ENCODE results near the gene XIAP. TPM values are rescaled to one million over a fixed set of nuclear protein-coding genes. Genes with fewer than 3 reads are reported as not detected.
A peak's percentile ranks its signal among the peaks of the same experiment; 100 is the strongest.
"Not testable (repeated sequence)": the region's sequence is repeated elsewhere in the genome, so short reads cannot be mapped to it uniquely, and the experiment has no call there.

XIAP gene
- 16.1 and 17.8 TPM in 2 replicates for total RNA-seq (2014; rRNA removed; shearing (Covaris generic))

DNA sequence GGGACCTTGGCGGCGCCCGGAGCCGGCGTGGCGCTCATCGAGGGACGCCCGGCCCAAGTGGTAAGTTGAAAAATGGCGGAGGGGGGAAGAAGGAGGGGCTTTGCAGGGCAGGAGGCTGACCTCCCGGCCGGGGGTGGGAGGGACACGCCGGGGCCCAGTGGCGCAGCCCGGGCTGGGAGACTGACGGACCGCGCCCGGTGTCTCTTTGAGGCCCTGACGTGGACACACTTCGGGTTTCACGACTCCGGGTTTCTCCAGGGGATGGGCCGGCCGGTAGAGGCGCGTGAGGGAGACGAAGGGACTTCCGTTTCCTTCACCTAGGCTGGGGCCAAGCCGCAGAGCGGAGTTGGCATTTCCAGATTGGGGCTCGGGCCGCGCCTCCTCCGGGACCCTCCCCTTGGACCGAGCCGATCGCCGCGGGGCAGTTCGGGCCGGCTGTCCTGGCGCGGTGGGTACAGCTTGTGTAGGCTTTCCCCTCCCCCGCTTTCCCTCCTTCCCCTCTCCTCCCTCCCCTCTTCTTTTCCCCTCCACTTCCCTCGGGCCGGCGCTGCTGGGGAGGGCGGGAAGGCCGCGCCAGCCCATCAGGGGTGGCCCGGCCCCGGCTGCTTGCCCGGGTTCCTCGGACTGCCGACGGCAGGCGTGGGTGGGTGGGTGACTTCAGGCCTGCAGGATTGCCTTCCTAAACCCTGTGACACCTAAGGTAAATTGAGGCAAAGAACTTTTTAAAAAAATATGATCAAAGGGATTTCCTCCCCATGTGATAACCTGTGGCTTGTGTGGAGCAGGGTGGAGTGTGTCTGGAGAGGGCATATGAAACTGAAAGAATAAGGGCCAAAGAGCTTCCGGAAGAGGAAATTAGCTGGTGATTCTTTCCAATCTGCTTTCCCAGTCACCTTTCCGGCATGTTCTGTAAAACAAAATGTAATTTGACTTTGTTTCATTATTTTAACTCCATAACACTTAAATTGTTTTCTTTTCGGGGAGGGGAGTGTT, at the start of gene XIAP:
Gene XIAP, plus strand, starts transcription at position 208 of the 993 bp plus-strand sequence. CDS start 25,610 bp downstream, outside the sequence.
- peak; percentile 88 for DNase-seq (ENCODE audit: low read depth)

DNA sequence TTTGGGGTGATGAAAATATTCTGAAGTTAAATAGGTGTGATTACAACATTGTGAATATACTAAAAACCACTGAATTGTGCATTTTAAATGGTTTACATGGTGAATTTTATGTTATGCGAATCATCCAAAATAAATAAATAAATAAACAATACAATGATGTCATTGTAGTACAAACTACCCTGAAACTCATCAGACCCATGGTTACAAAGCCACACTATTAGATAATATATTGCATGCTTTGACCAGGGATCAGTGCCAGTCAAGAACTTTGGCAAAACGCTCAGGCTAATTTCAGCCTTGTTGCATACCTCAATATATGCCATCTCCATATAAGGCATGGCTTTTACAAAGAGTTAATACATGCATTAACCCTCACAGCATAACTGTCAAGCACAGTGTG, 45.5 kb upstream of the XIAP start:
- no peak for DNase-seq (ENCODE audit: low read depth)

DNA sequence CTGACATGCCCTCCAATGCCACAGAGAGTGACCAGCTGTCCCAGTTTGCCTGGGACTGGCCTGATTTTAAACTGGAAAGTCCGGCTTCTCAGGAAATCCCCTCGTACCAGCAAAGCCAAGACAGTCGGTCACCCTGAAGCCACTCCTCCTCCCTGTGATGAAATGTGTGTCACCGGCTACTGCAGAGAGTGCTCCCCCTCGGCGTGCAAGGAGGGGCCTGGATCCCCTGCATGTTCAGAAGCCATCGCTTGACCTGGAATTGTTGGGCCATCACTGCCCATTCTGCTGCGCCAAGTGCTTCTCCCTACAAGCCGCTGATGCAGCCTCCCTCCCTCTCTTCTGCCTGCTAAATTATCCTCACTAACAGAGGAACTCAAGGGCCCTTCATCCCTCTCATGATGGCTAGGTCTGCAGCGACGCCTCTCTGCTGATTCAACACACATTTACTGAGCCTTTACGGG, 44.9 kb upstream of the XIAP start:
- DNase-seq (ENCODE audit: low read depth), result not testable (repeated sequence)

DNA sequence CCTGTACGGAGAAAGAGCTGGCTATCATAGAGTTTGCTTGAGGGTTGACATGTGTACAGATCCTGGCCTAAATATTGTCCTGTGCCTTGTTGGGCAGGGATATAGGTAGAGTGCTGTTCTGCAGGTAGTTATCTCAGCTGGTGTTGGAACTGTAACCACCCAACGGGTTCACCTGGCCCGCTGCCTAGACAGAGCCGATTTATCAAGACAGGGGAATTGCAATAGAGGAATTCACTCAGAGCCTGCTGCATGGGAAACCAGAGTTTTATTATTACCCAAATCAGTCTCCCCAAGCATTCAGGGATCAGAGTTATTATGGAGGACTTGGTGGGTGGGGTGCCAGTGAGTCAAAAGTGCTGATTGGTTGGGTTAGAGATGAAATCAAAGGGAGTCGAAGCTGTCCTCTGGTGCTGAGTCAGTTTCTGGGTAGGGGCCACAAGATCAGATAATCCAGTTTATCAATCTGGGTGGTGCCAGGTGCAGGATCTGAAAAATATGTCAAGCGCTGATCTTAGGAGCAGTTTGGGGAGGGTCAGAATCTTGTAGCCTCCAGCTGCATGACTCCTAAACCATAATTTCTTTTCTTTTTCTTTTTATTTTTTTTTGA, 42.5 kb upstream of the XIAP start:
- no peak for DNase-seq (ENCODE audit: low read depth)

DNA sequence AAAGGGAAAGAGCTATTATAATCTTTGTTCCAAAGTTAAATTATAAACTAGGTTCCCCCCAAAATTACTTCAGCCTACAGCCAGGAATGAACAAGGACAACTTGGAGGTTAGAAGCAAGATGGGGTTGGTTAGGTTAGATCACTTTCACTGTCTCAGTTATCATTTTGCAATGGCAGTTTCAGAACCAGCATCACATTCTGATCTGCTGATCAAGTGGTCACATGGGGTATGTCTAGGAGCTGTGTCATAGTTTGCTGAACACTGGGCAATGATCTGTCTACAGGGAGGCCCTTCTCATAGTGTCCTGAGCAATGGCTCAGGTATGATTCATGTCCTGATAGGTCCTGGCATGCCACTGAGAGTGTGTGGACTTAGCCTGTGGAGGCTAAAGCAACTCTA, 41.6 kb upstream of the XIAP start:
- peak; percentile 44 for DNase-seq (ENCODE audit: low read depth)

DNA sequence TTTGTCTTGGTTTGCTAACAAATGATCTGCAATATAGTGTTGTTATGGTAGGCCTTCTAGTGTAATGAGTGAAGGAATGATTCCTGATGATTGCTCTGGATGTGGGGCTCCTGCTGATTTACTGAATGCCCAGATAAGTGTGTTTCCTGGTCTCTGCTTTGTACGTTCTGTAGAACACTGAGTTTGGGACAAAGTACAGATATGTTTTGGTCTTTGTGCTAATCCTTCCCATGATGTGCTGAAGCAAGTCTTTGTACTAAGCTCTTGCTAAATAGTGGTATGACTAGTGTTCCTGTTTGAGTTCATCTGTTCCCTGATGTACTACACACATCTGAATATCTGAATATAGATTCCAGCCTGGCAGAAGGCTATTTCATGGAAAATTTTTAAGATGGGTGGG, 36.9 kb upstream of the XIAP start:
- no peak for DNase-seq (ENCODE audit: low read depth)

DNA sequence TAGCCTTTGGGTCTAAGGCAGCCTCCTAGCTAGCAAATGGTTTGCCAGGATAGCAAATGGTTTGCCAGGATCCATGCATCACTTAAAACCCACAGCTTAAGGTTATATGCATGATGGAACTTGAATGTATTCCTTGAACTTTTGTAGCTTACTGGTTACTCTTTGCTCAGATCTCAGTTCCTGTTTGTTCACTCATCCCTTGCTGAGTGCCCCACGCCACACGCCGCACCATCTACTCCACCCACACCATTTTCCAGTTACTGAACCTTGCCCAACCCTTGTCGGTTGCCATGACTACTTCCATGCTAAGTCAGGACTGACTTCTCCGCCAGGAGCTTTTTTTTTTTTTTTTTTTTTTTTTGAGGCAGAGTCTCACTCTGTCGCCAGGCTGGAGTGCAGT, 29.5 kb upstream of the XIAP start:
- peak; percentile 61 for DNase-seq (ENCODE audit: low read depth)

DNA sequence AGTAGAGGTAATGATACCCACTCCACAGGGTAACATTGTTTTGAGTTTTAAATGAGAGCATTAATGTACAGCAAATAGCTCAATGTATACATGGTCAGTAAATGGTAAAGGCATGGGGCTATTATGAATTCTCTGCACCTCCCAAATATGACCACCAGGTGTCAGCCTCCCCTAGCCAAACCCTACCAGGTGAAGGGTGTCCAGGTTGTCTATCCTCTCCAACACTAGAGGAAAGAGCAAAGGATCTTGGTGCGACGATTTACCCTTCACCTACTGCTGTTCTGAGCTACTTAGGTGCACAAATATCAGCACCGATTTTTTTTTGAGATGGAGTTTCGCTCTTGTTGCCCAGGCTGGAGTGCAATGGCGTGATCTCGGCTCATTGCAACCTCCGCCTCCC, 26.5 kb upstream of the XIAP start:
- DNase-seq (ENCODE audit: low read depth), result peak; percentile 31

DNA sequence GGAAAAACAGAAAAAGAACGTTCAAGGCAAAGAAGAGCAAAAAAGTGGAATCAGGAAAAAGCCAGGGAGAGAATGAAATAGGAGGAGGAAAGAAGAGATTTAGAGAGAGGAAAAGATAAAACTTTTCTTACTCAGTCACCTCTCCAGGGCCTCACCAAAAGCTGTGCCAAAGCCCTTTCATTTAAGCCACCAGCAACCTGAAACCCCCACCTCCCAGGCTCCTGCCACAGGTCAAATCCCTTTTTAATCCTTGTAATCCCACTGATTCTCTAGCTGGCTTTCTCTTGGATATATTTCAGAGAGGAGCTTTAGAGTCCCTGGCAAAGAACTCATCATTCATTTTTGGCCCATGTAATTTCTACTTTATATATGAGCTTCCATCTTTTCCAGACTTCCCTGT, 25.7 kb upstream of the XIAP start:
- DNase-seq (ENCODE audit: low read depth), result no peak

DNA sequence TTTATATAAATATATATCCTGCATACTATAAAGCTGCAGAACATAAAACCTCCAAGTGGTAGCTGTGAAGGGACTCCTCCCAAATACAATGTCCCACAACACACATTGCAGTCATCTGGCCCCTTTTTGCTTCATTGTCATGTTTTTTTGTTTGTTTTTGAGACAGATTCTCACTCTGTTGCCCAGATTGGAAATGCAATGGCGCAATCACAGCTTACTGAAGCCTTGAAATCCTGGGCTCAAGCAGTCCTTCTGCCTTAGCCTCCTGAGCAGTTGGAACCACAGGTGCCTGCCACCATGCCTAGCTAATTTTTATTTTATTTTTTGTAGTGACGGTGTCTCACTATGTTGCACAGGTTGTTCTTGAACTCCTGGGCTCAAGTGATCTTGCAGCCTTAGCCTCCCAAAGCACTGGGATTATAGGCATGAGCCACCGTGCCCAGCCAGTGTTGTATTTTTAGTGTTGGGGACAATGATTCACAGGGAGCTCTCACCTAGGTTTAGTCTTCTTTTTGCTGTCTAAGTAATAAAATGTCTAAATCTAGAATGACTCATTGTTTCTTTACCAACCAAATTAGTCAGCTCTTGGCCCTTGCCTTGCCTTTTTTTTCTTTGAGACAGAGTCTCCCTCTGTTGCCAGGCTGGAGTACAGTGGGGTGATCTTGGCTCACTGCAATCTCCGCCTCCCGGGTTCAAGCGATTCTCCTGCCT, 24.0 kb upstream of the XIAP start:
- peak; percentile 75 for DNase-seq (ENCODE audit: low read depth)

DNA sequence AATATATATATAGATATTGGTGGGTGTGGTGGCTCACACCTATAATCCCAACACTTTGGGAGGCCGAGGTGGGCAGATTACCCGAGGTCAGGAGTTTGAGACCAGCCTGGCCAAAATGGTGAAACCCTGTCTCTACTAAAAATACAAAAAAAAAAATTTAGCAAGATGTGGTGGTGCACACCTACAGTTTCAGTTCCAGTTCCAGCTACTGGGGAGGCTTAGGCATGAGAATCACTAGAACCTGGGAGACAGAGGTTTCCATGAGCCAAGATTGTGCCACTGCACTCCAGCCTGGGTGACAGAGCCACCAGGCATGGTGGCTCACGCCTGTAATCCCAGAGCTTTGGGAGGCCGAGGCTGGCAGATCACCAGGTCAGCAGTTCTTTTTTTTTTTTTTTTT, 14.7 kb upstream of the XIAP start:
- DNase-seq (ENCODE audit: low read depth), result not testable (repeated sequence)

DNA sequence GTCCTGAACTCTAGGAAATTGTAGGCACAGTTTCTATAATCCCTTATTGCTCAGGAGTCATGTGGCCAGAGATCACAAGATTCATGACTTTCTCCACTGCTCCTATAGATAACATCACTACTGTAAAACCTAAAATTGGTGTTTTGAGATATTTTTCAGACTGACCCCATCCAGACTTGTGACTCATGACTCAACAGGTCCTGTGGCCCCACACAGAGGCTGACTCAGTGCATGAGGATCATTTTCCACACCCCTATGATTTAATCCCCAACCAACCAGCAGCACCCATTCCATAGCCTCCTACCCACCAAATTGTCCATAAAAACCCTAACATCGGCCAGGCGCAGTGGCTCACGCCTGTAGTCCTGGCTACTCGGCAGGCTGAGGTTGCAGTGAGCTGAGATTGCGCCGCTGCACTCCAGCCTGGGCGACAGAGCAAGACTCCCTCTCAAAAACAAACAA, 13.2 kb upstream of the XIAP start:
- peak; percentile 91 for DNase-seq (ENCODE audit: low read depth)

DNA sequence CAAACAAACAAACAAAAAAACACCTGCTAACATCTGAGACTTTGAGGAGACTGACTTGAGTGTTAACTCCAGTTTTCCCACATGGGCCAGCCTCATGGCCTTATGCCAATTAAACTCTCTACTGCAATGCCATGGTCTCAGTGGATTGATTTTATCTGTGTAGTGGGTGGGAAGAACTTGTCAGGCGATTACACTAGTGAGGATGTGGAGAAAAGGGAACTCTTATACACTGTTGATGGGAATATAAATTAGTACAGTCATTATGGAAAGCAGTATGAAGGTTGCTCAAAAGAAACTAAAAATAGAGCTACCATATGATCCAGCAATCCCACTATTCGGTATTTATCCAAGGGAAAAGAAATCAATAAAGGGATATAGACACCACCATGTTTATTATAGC, 12.8 kb upstream of the XIAP start:
- DNase-seq (ENCODE audit: low read depth), result no peak

DNA sequence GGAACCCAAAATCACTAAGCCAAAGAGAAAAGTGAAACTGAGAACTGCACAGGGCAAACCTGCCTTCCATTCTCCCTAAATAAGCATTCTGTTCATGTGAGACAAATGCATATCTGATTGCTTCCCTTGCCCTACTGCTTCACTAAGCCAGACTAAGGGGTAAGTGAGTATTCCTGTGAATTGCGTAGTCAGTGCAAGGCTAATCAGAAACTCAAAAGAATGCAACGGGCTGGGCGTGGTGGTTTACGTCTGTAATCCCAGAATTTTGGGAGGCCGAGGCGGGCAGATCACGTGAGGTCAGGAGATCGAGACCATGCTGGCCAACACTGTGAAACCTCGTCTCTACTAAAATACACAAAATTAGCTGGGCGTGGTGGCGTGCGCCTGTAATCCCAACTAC, 10.8 kb upstream of the XIAP start:
- DNase-seq (ENCODE audit: low read depth), result no peak

DNA sequence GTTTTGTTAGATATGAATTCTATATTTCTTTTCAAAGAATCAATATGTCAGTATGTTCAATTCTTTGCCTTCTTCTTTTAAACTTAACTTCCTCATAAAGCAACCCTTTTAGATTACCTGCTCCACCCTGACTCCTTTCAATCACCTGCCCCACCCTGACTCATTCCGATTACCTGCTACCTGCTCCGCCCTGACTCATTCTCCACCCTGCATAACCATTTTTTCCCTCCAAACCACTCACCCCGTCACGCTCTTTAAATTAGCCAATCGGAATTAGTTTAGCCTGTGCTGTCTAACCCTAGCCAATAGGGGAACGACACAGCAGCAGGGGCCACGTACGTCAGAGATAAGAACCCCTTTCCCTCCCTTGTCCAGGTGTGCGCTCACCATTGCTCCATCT, 9.9 kb upstream of the XIAP start:
- DNase-seq (ENCODE audit: low read depth), result not testable (repeated sequence)

DNA sequence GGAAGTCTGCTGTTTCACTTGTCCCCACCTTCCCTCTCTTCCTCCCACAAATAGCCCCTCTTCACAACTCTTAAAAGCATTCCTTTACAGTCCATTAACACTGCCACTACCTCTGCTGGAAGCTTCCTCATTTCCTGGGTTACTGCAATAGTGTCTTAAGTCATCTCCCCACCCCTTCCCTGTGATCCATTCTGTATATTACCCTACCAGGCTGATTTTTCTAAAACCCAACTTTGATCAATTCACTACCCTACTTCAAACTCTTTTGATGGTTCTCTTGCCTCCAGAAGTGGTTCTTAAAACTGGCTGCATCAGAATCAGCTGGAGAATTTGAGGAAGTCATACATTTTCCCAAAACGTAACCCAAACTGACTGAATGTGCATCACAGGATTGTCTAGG, 8.8 kb upstream of the XIAP start:
- no peak for DNase-seq (ENCODE audit: low read depth)

DNA sequence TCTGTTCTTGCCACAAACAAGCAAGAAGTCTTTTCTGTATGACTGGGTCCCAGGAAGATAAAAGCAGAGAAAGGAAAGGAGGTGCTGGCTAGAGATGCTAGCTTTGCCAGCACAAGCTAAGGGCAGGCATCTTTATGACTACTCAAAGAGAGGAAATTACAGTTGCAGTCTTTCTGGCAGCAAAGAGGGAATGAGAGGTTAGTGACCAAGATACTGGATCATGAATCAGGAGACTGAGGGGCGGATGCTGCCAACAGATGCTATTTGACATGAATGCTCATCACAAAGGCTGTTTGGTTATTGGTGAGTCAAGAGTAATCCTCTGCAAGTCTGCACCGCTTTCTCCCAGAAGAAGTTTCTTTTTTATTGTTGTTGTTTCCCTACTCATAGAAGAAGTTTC, 5.5 kb upstream of the XIAP start:
- DNase-seq (ENCODE audit: low read depth), result peak; percentile 8

DNA sequence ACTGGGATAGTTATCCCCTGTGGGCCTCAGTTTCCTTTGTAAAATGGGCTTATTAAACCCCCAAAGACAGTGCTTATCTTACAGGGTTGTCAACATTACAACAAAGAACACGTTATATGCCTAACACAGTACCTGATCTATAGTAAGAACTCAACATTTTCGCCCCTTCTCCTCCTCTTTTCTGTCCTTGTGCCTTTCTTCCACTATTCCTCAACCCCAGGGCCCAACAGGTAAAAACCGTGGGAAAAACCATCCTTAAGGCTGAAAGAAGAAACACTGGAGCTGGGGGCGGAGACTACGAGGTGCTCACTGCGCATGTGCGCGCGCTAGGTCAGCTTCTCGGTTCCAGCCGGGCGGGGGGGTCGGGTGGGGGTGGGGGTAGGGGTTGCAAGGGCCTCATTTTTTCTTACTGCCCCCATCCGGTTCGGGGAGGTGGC, 426 bp upstream of the XIAP start:
- no peak for DNase-seq (ENCODE audit: low read depth)

DNA sequence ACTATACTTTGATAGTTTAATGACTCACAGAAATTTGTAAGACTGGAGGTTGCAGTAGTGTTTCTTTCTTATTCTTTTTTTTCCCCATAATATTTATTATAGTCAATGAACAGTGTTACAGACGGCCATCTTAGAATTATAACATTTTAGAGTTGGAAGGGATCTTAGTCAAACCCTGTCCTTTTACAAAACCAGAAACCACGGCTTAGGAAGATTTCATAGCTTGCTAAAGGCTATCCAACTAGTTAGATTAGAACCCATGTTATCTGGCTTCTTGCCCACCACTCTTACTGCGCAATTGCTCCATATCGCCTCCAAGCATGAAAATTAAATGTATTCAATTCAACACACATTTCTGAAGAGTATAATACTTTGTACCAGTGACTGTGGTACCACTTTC, 1.1 kb downstream of the XIAP start:
- peak; percentile 4 for DNase-seq (ENCODE audit: low read depth)

DNA sequence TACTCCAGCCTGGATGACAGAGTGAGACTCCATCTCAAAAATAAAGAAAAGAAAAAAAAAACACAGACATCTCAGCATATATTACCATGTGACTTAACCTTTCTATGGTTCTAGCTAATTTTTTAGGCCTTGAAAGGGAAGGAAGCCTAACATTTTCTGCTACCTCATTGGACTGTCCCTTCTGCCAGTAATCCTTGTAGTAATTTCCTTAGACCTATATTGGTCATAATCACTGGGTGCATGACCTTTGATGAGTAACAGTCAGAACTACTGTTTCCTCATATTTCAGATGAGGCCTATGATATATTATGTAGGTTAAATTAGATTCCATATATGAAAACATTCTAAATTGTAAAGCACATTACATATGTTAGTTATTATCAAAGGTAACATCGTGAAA, 9.6 kb downstream of the XIAP start:
- DNase-seq (ENCODE audit: low read depth), result no peak

DNA sequence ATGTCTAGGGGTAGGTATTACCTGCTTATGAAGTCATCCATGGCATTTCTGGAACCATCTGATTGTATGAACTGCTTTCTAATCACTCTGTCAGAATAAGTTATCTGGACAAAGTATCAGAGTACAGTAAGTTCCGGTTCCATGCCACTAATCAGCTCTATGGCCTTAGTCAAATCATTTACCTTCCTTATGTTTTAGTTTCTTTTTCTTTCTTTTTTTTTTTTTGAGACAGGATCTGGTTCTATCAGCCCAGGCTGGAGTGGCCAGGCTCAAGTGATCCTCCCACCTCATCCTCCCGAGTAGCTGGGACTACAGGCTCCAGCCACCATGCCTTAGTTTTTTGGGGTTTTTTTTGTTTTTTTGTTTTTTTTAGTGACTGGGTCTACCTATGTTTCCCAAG, 11.5 kb downstream of the XIAP start:
- no peak for DNase-seq (ENCODE audit: low read depth)

DNA sequence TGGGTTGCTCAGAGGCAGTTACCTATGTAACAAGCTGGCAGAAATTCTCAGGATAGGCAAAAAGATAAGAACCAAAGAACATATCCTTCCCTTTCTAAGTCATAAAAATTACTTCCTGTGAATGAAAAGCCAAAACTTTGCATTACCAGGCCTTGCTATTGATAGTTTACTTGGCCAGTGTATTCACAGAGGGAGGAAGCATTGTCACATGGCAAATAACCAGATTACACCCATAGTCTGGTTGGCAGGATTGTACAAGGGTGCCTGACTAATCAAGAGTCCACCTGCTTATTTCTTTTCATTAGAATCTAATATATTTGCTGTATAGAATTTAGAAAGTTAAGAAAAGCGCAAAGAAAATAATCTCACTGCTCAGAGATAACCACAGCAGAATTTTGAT, 14.1 kb downstream of the XIAP start:
- DNase-seq (ENCODE audit: low read depth), result no peak
